ENCODE measurements around the gene CDH2. TPM values are rescaled to one million over a fixed set of nuclear protein-coding genes. Genes with fewer than 3 reads are reported as not detected.

Gene CDH2
- total RNA-seq, 1 donor from 2014 or later, result 198 TPM

DNA sequence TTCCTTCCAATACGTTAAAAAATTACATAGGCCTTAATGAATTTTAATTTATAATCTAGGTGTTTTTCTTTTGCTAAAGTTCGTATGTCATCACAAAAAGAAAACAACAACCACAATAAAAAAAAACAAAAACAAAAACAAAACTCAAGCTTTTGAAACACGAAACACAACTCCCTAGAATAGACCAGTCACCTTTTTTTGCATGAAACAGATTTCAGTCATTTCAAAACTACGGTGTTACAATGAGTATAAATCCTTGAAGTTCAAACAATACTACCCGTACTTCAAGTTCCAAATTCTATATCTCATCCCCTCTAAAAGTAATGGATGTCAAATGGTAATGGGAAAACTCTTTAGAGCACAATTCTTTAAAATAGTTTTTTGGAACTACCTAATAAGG lies 142.4 kb downstream of the CDH2 start:
- Mint-ChIP-seq H3K36me3 (ENCODE audit: low read depth) (peaks cover 1% of the 10 kb centered on the region), H3K4me1 (ENCODE audit: low read depth) (peaks cover 51% of the 10 kb centered on the region), H3K4me3 (ENCODE audit: unreplicated experiment) (no peak overlapping the region), H3K27ac (ENCODE audit: unreplicated experiment) (no peak overlapping the region), H3K9me3 (ENCODE audit: low read depth) (no peaks in the 10 kb centered on the region), H3K27me3 (ENCODE audit: low read depth) (no peaks in the 10 kb centered on the region)
- DNase-seq (ENCODE audit: low spot score), result no peak
- no peak for TF ChIP-seq CTCF (IDR thresholded peaks at IDR 0.05)

GRCh38 chr18:28032177-28032576 lies 144.8 kb downstream of the CDH2 start:
- H3K36me3 Mint-ChIP-seq (ENCODE audit: low read depth), result no peaks in the 10 kb centered on the region
- H3K4me1 Mint-ChIP-seq (ENCODE audit: low read depth), result peaks cover 40% of the 10 kb centered on the region
- no peaks in the 10 kb centered on the region for H3K27me3 Mint-ChIP-seq (ENCODE audit: low read depth)
- no peak overlapping the region for H3K27ac Mint-ChIP-seq (ENCODE audit: unreplicated experiment)
- no peaks in the 10 kb centered on the region for H3K9me3 Mint-ChIP-seq (ENCODE audit: low read depth)
- H3K4me3 Mint-ChIP-seq (ENCODE audit: unreplicated experiment), result no peak overlapping the region
- TF ChIP-seq CTCF (IDR thresholded peaks at IDR 0.05), result no peak
- no peak for DNase-seq (ENCODE audit: low spot score)

GRCh38 chr18:28030458-28030857 lies 146.5 kb downstream of the CDH2 start:
- Mint-ChIP-seq H3K27ac (ENCODE audit: unreplicated experiment) (no peak overlapping the region), H3K4me1 (ENCODE audit: low read depth) (peaks cover 26% of the 10 kb centered on the region), H3K27me3 (ENCODE audit: low read depth) (no peaks in the 10 kb centered on the region), H3K9me3 (ENCODE audit: low read depth) (no peaks in the 10 kb centered on the region), H3K4me3 (ENCODE audit: unreplicated experiment) (no peak overlapping the region), H3K36me3 (ENCODE audit: low read depth) (no peaks in the 10 kb centered on the region)
- no peak for TF ChIP-seq CTCF (IDR thresholded peaks at IDR 0.05)
- no peak for DNase-seq (ENCODE audit: low spot score)

- H3K4me1 Mint-ChIP-seq (ENCODE audit: low read depth), result peaks cover 17% of the 10 kb centered on the region
- no peaks in the 10 kb centered on the region for H3K36me3 Mint-ChIP-seq (ENCODE audit: low read depth)
- H3K27ac Mint-ChIP-seq (ENCODE audit: unreplicated experiment), result no peak overlapping the region
Measured at GRCh38 chr18:28027755-28028154, 149.2 kb downstream of the CDH2 start.

GRCh38 chr18:28019425-28020108 lies 157.4 kb downstream of the CDH2 start:
- Mint-ChIP-seq H3K4me3 (ENCODE audit: unreplicated experiment) (no peak overlapping the region), H3K27me3 (ENCODE audit: low read depth) (no peaks in the 10 kb centered on the region), H3K4me1 (ENCODE audit: low read depth) (peaks cover 11% of the 10 kb centered on the region), H3K36me3 (ENCODE audit: low read depth) (peaks cover 1% of the 10 kb centered on the region), H3K27ac (ENCODE audit: unreplicated experiment) (no peak overlapping the region), H3K9me3 (ENCODE audit: low read depth) (peaks cover 4% of the 10 kb centered on the region)
- TF ChIP-seq CTCF (IDR thresholded peaks at IDR 0.05), result no peak
- no peak for DNase-seq (ENCODE audit: low spot score)

More at GRCh38 chr18:28027755-28028154, 149.2 kb downstream of the CDH2 start:
- TF ChIP-seq CTCF (IDR thresholded peaks at IDR 0.05), result no peak
- H3K4me3 Mint-ChIP-seq (ENCODE audit: unreplicated experiment), result no peak overlapping the region
- H3K9me3 Mint-ChIP-seq (ENCODE audit: low read depth), result no peaks in the 10 kb centered on the region
- DNase-seq (ENCODE audit: low spot score), result no peak
- H3K27me3 Mint-ChIP-seq (ENCODE audit: low read depth), result no peaks in the 10 kb centered on the region
